ENCODE measurements around the gene UBA1. TPM values are rescaled to one million over a fixed set of nuclear protein-coding genes. Genes with fewer than 3 reads are reported as not detected.

Gene UBA1
- total and polyA plus RNA-seq, 2 donors (not counting 3 experiments of a cell fraction or from before 2014, with no cell fraction given): 237 to 297 TPM

GRCh38 chrX:47242321-47242720, 48.7 kb downstream of the UBA1 start:
- Histone ChIP-seq H4K20me1 (replicated peaks; ENCODE audit: control insufficient read depth, extremely low read depth, insufficient read depth, low read length) (no peaks in the 10 kb centered on the region), H2AFZ (ENCODE audit: low read depth, low read length) (no peak overlapping the region), H3K4me2 (ENCODE audit: insufficient read depth, low read length) (no peak overlapping the region), H3K9ac (replicated peaks; ENCODE audit: extremely low read depth, insufficient read depth, low read length) (no peak overlapping the region), H3K27me3 (ENCODE audit: control insufficient read depth in 2 of 2, insufficient read depth in 2 of 2, low read length in 2 of 2) (no peaks in the 10 kb centered on the region), H3K4me3 (replicated peaks in 1 of 3; ENCODE audit: insufficient read depth in 1 of 3, low read depth in 1 of 3, low read length in 3 of 3) (no peak overlapping the region), H3K36me3 (ENCODE audit: control insufficient read depth in 2 of 2, extremely low read depth in 1 of 2, insufficient read depth in 2 of 2, low read length in 2 of 2) (peaks cover 0 to 27% of the 10 kb centered on the region in 2 experiments), H3K79me2 (ENCODE audit: control insufficient read depth, insufficient read depth, low read length) (no peaks in the 10 kb centered on the region), H3K4me1 (ENCODE audit: control insufficient read depth, extremely low read depth, insufficient read depth, low read length) (no peaks in the 10 kb centered on the region), H3K9me1 (replicated peaks; ENCODE audit: control insufficient read depth, extremely low read depth, insufficient read depth, low read length) (no peaks in the 10 kb centered on the region), H3K27ac (ENCODE audit: insufficient read depth, low read depth, low read length) (no peak overlapping the region), H3K9me3 (replicated peaks; ENCODE audit: control insufficient read depth, insufficient read depth, low read length) (no peaks in the 10 kb centered on the region)
- dilution Hi-C loops (cut with MboI; ENCODE audit: extremely low pct_ligation_motif_present, low sequenced_read_pairs): no loop called here
- BruUV-seq (replicated peaks): no TSS peak
- CTCF ChIA-PET: no interaction called here
- TF ChIP-seq MYC (IDR thresholded peaks at IDR 0.05; ENCODE audit: low read depth, low read length) (no peak), JUN (IDR thresholded peaks at IDR 0.05; ENCODE audit: borderline replicate concordance, insufficient read depth, insufficient read length, low read depth) (no peak), POLR2A (IDR thresholded peaks at IDR 0.05; ENCODE audit: low read depth, low read length) (no peak), FOS (IDR thresholded peaks at IDR 0.05; ENCODE audit: borderline replicate concordance, insufficient read depth, low read length) (no peak), GATA2 (IDR thresholded peaks at IDR 0.05; ENCODE audit: insufficient read depth, insufficient read length, low read depth, low read length) (no peak), EZH2 (IDR thresholded peaks at IDR 0.05; ENCODE audit: borderline replicate concordance, low read depth, low read length, severe bottlenecking) (no peak), POLR2AphosphoS5 (IDR thresholded peaks at IDR 0.05; ENCODE audit: insufficient read depth, low read depth, low read length) (no peak), MAX (IDR thresholded peaks at IDR 0.05; ENCODE audit: insufficient read depth, insufficient read length) (no peak)
- TF ChIP-seq, protein P1, sequence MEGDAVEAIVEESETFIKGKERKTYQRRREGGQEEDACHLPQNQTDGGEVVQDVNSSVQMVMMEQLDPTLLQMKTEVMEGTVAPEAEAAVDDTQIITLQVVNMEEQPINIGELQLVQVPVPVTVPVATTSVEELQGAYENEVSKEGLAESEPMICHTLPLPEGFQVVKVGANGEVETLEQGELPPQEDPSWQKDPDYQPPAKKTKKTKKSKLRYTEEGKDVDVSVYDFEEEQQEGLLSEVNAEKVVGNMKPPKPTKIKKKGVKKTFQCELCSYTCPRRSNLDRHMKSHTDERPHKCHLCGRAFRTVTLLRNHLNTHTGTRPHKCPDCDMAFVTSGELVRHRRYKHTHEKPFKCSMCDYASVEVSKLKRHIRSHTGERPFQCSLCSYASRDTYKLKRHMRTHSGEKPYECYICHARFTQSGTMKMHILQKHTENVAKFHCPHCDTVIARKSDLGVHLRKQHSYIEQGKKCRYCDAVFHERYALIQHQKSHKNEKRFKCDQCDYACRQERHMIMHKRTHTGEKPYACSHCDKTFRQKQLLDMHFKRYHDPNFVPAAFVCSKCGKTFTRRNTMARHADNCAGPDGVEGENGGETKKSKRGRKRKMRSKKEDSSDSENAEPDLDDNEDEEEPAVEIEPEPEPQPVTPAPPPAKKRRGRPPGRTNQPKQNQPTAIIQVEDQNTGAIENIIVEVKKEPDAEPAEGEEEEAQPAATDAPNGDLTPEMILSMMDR (IDR thresholded peaks at IDR 0.05; ENCODE audit: extremely low read depth in 1 of 2, insufficient read depth in 1 of 2, low read depth in 1 of 2, low read length in 2 of 2): no peak
- POLR2A ChIA-PET: no interaction called here
- intact Hi-C loops (cut with micrococcal nuclease): no loop called here
- FAIRE-seq (no peak), DNase-seq (ENCODE audit: low read depth, low spot score) (no peak)

Data from endothelial cell of umbilical vein (primary cell).